Measurements from ENCODE around the gene BCKDHA.
"Not testable (repeated sequence)": the region's sequence is repeated elsewhere in the genome, so short reads cannot be mapped to it uniquely, and the experiment has no call there.

The BCKDHA gene

DNA sequence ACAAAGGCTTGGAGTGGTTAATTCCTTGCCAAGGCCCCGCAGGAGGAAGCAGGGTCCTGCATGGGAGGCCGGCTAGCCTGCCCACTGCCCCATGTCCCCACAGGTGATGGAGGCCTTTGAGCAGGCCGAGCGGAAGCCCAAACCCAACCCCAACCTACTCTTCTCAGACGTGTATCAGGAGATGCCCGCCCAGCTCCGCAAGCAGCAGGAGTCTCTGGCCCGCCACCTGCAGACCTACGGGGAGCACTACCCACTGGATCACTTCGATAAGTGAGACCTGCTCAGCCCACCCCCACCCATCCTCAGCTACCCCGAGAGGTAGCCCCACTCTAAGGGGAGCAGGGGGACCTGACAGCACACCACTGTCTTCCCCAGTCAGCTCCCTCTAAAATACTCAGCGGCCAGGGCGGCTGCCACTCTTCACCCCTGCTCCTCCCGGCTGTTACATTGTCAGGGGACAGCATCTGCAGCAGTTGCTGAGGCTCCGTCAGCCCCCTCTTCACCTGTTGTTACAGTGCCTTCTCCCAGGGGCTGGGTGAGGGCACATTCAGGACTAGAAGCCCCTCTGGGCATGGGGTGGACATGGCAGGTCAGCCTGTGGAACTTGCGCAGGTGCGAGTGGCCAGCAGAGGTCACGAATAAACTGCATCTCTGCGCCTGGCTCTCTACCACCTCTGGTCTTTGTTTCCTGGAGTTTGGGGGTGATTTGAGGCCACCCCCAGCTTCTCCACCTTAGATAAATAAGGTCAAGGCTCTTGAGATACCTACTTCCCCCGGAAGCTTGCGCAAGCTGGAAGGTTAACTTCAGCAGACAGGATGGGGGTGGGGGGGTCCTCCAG lies 26.9 kb downstream of the BCKDHA start:
- in situ Hi-C loops (cut with MboI; ENCODE audit: low sequenced_read_pairs) = no loop called here

DNA sequence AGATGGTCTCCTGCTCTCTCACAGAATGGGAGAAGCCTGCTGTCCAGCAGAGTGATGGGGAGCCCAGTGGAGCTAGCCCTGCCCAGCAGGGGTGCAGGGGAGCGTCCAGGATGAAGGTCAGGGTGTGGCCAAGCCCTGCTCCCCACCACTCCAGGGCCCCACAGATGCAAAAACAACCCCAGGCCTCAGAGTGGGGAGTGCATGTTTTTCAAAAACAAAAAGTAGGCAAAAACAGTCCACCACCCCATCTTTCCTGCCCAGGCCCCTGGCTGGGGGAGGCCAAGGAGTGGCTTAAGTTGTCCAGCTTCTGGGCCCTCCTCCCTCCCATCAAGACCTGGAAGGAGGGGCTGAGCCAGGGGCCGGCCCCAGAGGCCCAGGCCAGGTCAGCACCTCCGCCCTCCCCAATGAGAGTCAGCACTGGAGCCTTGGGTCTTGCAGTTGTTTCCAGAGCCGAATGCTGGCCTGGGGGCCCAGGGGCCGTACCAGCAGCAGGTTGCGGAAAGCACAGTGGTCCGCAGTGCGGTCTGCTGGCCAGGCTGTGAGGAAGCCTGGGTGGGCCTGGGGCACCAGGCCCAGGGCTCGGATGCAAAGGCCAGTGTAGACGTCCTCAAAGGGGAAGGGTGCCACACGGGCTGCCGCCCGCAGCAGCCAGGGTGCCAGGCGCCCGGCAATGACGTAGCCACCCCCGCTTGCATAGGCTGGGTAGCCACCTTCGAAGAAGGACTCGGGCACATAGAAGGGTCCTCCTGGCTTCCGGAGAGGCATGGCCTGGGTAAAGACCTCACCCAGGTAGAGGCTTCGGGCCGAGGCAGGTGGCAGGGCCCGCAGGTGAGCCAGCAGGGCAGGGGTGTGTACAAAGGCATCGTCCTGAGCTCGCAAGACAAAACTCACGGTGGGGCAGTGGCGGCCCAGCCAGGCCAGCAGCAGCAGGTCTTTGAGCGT lies 27.8 kb downstream of the BCKDHA start:
- in situ Hi-C loops (cut with MboI; ENCODE audit: low sequenced_read_pairs) = no loop called here

DNA sequence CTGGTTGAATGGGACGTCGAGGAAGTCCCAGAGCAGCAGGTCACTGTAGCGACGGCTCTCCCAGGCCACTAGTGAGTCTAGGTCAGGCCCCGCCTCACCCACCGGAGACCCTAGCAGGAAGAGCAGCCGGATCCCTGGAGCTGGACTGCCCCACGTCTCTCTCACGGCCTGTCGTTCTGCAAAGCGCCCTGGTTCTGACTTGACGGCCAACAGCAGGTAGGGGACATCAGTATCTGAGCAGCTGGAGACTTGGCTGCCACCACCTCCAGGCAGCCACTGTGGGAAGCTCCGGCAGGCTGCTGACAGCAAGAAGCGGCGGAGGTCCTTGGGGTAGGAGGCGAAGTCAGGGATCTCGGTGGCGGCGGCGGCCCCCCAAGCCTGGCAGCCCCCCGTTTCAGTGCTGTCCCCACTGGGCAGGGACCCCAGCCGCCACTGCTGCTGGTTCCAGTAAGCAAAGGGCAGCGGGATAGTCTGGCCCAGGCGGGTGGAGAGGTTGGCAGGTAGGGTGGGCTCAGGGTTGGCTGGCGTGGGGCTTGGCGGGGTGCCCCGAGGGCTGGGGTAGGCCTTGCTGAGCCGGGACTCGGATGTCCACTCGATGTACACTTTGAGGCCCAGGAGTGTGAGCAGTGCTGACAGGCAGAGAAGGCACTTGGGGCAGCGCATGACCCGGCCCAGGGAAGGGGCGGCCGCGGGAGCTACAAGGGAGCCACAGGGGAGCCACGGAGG lies 28.7 kb downstream of the BCKDHA start:
- in situ Hi-C loops (cut with MboI; ENCODE audit: low sequenced_read_pairs) = no loop called here

DNA sequence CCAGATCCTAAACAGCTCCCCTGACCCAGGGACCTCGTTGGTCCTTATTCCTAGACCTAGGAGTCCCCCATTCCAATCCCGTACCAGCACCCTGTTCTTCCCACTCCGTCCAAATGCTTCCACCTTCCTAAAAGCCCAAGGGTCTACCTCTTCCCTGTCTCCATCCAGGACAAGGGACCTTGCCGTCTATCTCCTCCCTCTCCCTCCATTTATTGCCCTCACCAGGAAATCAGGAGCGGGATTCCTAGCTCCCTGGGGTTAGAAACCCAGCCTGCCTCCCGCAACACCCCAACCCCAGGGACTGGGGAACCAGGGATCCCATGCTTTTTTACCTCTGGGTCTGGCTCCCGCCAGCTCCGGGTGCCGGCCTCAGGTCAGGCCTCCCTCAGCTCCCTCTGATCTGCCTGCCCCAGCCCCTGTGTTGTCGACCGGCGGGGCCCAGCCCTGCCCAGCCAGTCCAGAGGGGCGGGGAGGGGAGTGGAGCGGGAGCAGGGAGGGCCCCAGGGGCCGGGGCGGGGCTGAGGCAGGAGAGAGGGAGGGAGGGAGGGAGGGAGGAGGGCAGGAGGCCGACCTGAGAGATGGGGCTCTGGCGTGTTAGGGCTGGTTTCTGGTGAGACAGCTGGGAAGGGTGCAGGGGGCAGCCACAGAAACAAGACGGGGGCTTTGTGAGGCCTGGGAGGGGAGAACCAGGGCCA lies 29.5 kb downstream of the BCKDHA start, which contains the start of gene B3GNT8:
TSS of gene B3GNT8 (minus strand) at position 423 of the 695 bp plus-strand sequence. CDS start 596 bp downstream, outside the sequence.
- in situ Hi-C loops (cut with MboI; ENCODE audit: low sequenced_read_pairs) = no loop called here

DNA sequence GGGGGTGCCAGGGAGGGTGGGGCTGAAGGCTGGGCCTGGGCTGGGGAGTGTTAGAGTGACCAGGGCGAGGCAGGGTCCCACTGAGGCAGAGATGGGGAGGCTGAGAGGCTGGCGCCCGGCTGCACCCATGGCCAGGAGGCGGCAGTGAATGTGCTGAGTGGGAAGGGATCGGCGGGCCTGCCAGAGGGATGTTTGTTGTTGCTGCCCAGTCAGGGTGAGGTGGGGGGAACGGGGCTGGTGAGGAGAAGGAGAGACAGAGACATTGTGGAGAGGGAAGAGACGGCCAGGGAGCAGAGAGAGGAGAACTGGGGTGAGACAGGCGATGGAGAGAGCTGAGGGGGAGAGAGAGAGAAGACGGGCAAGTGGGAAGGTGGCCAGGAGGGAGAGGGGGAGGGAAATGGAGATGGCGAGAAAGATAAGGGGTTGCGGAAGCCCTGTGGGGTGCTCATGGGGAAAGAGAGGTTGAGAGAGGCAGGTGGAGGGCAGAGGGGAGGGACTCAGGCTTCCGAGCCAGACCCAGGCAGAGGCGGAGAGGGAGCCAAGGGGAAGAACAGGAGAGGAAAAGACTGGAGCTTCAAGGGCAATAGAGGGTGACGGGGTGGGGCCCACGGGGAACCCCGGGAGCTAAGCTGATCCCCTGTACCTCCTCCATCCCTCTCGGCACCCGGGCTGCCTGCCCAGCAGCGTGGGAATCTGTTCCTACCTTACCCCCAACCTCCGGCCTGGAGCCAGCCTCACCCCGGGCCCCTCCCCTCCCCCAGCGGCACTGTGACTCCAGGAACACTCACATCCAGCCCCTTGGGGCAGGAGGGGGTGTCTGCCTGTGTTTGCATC lies 30.2 kb downstream of the BCKDHA start:
- in situ Hi-C loops (cut with MboI; ENCODE audit: low sequenced_read_pairs) = no loop called here

DNA sequence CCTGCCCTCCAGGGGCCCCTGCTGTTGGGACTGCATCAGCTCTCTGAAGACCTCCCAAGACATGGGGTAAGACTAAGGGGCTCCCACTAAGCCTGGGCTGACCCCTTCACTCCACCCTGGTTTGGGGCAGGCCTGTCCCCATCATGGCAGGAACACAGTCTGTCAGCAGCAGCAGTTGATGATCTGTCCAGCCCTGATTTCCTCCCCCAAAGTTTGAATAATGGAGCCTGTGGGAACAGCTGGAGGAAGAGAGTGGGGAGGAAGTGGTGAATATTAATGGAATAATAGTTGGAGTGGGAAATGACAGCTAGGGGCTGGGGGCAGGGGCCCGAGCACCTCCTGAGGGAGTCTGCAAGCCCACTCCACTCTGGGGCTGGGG lies 30.9 kb downstream of the BCKDHA start:
- in situ Hi-C loops (cut with MboI; ENCODE audit: low sequenced_read_pairs) = no loop called here

DNA sequence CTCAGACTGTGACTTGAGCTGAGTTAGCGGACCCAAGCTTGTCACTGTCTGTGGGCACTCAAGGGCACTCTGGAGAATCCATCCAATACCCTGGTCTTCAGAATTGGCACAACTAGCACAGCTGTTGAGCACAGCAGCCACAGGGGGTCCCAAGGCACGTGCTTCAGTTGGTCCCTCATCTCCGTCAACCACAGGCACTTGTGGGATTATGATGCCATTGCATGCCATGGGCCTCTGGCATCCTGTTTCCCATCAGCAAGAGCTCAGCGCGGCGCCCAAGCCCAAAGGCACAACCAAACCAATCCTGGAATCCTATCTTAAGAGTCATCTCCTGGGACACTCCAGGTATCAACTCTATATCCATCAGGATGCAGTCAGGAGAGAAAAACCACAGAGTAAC lies 33.3 kb downstream of the BCKDHA start:
- in situ Hi-C loops (cut with MboI; ENCODE audit: low sequenced_read_pairs) = no loop called here

DNA sequence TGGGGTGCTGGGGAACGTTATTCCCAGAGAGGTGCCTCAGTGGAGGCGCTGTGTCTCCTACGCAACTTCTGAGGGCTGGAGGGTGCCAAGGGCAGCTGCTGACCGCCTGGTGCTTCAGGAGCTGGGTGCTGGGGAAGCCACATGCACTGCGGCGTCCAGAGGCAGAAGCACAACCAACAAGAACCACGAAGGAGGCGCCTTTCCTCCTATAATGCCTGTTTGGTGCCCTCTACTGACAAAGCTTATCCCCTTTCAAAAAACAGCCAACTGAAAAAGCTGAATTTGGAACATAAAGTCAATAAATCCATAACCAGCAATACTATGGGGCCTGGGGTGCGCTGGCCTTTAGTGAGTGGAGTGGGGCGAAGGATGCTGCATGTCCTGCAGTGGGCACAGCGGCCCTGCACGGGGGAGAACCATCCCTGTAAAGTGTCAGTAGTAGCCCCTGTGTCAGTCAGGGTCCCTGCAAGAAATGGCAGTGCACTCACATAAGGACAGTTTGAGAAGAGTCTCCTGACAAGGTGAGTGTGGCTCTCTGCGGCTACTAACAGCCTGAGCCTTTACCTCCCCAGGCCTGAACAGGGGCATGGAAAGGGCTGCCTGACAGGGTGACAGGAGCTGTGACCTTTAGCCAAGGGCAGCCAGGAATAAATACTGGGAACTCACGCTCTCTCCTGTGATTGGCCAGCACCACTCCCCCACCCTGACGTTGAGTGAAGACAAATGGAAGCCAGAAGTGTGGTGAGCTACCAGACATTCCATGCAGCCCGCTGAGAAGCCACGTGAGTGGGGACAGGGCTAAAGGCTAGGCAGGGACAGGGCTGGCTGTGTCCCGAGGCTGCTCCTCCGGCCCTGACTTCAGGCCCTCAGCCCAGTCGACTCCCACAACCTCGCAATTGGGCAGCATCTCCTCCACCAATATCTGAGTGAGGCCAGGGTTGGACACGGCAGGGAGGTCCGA lies 34.1 kb downstream of the BCKDHA start:
- in situ Hi-C loops (cut with MboI; ENCODE audit: low sequenced_read_pairs) = no loop called here

DNA sequence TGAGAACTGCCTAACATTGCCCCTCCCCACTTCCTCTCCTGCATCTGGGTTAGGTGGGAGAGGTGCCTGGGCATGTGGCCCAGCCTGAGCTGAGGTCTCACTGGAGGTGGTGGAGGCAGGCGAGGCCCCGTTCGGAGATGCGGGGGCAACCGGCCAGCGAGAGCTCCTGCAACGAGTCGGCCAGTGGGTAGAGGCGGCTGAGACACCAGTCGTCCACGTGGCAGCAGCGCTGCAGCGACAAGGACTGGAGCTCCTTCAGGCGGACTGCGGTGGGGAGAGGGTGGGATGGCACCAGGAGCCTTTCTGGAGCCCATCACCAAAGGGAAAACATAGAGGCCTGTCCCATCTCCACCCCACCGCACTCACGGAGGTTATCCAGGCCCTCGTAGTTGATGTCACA lies 35.6 kb downstream of the BCKDHA start:
- in situ Hi-C loops (cut with MboI; ENCODE audit: low sequenced_read_pairs) = no loop called here

DNA sequence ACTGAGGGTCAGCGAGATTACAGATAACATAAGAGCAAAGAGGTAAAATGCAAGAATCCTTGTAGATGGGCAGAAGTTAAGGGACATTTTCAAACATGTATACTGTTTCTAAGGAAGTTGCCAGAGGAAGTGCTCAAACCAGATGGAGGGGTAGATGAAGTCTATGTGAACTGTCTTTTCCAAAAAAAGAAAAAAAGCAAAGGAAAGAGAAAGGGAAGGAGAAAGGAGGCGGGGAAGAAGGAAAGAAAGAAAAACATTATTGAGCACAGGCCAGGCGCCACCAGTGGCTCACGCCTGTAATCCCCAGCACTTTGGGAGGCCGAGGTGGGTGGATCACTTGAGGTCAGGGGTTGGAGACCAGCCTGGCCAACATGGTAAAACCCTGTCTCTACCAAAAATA lies 36.8 kb downstream of the BCKDHA start:
- in situ Hi-C loops (cut with MboI; ENCODE audit: low sequenced_read_pairs) = no loop called here

DNA sequence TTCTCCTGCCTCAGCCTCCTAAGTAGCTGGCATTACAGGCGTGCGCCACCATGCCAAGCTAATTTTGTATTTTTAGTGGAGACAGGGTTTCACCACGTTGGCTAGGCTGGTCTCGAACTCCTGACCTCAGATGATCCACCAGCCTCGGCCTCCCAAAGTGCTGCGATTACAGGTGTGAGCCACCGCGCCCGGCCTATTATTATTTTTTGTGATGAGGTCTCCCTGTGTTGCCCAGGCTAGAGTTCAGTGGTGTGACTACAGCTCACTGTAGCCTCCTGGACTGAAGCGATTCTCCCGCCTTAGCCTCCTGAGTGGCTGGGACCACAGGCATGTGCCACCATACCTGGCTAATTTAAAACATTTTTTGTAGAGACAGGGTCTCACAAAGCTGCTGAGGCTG lies 37.8 kb downstream of the BCKDHA start:
- in situ Hi-C loops (cut with MboI; ENCODE audit: low sequenced_read_pairs) = not testable (repeated sequence)

DNA sequence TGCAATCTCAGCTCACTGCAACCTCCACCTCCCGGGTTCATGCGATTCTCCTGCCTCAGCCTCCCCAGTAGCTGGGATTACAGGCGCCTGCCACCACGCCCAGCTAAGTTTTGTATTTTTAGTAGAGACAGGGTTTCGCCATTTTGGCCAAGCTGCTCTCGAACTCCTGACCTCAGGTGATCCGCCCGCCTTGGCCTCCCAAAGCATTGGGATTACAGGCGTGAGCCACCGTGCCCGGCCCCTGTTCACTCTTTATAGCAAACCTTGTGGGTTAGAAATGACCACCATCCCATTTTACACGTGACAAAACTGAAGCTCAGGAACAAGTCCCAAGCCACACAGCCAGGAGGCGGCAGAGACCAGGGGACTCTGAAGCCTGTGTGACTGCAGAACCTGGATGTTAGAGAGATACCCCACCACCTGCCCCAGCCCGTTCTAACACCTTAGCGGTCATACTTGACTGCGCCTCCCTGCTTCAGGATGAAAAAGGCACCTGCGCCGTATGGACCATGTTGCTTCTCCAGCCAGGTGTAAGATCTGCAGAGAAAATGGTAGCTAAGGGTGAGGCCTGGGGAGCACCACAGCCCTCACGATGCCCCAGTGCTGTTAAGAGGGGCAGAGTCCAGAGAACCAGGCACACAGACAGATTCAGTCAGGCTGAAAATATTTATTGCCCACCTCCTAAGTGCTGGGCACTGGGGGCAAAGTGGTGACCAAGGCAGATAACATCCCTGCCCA lies 38.5 kb downstream of the BCKDHA start:
- in situ Hi-C loops (cut with MboI; ENCODE audit: low sequenced_read_pairs) = no loop called here

DNA sequence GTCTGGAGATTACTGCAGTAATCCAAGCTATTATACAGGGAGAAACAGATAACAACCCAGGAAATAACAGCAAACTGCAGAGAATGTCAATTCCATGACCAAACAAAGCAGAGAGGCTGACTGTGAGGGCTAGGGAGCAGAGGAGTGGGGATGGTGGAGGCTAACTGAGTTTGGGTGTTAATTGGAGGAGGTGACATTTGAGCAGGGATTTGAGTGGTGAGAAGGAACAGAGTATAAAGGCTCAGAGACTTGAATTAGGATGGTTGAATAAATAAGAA lies 39.0 kb downstream of the BCKDHA start:
- in situ Hi-C loops (cut with MboI; ENCODE audit: low sequenced_read_pairs) = no loop called here

DNA sequence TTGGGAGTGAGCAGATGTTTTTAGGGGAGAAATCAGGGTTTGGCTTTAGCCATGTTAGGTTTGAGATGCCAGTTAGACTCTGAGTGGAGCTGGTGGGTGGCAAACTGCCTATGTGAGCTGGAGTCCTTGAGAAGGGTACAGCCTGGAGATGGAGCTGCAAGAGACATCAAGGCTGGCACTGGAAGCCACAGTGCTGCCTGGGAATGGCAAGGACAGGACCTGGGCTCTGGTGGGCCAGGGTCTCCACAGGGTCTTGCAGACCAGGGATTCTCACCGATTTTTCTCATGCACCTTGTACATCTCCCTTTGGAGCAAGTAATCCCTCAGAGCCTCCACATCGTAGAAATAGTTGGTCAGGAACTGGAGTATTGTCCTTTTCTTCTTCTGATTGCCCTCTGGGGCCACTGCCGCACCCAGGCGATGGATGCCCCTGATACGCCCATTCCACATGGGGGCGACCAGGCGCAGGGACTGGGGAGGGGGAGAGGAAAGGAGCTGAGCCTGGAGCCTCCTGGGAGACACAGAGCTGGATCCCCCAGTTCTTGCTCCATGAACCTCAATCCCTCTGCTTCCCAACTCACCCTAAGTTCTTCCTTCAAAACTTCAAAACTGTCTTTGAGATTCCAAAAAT lies 40.4 kb downstream of the BCKDHA start:
- in situ Hi-C loops (cut with MboI; ENCODE audit: low sequenced_read_pairs) = no loop called here

DNA sequence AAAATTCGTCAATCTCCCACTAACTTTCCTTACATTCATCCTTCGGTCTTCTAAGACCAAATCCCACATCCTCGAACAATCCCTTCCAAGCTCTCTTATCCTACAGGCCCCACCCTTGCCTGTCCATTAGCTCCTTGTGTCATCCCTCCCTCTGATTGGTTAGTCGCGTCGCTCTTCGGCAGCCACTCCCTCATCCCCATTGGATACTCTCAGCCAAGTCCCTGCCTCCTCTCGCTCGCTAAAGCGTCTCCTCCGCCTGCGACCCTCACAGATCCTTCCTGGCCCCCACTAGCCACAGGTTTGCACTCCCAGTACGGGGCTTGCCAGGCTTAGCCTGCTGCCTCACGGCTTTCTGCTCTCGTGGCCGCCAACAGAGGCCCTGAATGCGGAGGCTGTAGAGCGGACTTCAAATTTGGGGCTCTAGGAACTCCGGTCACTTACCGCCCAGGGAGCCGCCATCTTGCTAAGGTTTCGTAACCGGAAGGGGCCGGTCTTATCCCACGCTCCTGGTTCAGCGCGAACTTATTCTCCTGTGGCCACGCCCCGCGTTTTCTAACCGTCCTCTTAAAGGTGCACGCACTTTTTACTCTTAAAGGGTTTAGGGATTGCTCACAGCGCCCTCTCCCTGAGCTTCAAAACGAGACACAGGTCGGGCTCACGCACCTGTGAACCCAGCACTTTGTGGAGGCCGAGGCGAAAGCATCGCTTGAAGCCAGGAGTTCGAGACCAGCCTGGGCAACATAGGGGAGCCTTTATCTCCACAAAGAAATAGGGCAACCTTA lies 42.0 kb downstream of the BCKDHA start, which contains the start of gene DMAC2:
TSS of gene DMAC2 (minus strand) at position 472 of the 782 bp plus-strand sequence. CDS start at position 459, 13 bp downstream.
- in situ Hi-C loops (cut with MboI; ENCODE audit: low sequenced_read_pairs) = no loop called here

DNA sequence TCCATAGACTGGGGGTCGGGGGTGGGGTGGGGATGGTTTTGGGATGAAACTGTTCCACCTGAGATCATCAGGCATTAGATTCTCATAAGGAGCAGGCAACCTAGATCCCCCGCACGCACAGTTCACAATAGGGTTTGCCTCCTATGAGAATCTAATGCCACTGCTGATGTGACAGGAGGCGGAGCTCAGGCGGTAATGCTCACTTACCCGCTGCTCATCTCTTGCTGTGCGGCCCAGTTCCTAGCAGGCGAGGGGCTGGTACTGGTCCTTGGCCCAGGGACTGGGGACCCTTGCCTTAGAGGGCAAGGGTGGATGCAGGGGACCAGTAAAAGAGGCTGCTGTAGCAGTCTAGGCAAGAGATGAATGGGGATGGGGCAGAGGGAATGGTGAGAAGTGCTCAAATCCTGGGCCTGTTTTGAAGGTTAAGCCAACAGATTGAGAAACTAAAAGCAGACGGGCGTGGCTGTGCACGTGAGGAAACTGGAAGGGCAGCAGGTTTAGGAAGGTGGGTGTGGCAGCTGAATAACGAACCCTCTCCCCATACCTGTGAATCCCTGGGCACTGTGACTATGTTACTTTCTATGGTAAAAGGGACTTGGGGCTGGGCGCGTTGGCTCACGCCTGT lies 43.8 kb downstream of the BCKDHA start:
- in situ Hi-C loops (cut with MboI; ENCODE audit: low sequenced_read_pairs) = no loop called here

Data from hTERT RPE-1 (cell line).